NCI-H2081 treated with DMSO at 0.1 percent for 48 hours (cell line): ENCODE data around the gene SRGAP1.
A peak's percentile ranks its signal among the peaks of the same experiment; 100 is the strongest.
"Not testable (repeated sequence)": the region's sequence is repeated elsewhere in the genome, so short reads cannot be mapped to it uniquely, and the experiment has no call there.

Source experiments
- DNase-seq: peaks from one replicate; lab custom pipeline; 2025; lab: John Stamatoyannopoulos, UW

The SRGAP1 gene

DNA sequence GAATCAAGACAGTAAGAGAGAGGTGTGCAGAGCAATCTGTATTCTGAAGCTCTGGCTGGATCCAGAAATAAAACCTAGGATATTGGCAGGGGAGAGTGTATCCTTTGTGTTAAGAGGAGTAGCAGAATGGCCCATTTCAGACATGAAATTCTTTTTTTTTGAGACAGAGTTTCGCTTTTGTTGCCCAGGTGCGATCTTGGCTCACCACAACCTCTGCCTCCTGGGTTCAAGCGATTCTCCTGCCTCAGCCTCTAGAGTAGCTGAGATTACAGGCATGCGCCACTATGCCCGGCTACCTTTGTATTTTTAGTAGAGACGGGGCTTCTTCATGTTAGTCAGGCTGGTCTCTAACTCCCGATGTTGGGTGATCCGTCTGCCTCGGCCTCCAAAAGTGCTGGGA is 6.1 kb upstream of the SRGAP1 start:
- DNase-seq: no peak

GRCh38 chr12:63841011-63841410 is 3.5 kb upstream of the SRGAP1 start:
- no peak for DNase-seq

GRCh38 chr12:63841571-63841970 is 2.9 kb upstream of the SRGAP1 start:
- DNase-seq: no peak

GRCh38 chr12:63842750-63843149 is 1.8 kb upstream of the SRGAP1 start:
- not testable (repeated sequence) for DNase-seq

GRCh38 chr12:63843254-63843720 is 1.2 kb upstream of the SRGAP1 start:
- no peak for DNase-seq

- DNase-seq: peak; percentile 89
Measured at GRCh38 chr12:63843721-63844390, 644 bp upstream of the SRGAP1 start.

DNA sequence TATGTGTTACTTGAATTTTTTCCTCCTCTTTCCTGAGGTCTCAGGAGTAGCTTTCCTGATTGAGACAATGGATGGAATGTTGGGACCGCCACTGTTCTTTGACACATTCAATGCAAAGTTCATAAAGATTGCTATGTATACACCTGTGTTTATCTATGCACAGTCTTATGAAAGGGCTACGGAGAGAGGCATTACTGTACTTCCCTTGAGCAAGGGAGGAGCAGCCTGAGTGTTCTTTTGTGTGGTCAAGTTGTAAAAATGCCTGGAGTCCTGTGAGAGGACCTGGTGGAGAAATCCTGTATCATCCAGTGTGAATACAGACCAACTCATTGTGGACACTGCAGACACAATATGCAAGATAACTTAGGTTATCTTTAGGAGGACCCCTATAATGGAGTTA is 1.2 kb downstream of the SRGAP1 start:
- no peak for DNase-seq

DNA sequence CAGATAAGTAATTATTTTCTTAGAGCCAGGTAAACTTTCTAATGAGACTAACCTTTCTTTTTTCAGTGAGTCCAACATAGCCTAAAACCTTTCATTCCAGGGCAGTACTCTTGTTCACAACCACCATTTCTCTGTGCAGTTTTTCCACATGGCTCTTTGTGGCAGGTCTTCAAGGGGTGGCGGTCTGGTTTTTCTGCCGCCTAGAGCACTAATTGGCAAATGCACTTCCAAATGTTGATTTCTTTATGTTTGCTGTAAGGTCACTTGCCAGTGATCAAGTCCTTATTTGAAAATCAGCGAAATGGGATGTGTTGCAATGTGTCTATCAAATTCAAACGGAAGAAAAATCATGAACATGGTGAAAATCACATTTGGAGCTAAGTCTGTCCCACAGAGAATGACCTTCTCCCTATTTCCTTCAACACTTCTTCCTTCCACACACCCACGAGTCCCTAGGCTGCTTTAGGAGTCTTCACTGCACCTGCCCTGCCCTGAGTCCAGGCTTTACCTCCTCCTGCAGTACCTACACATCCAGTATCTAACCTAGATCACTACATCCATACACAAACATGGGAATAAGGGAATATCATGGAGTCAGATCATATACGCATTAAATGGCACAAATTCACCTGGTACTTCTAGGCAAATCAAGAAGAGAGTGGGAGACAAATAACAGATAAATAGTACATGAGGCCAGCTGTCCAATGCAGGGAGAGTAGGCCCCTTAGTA is 1.9 kb downstream of the SRGAP1 start:
- DNase-seq: no peak

DNA sequence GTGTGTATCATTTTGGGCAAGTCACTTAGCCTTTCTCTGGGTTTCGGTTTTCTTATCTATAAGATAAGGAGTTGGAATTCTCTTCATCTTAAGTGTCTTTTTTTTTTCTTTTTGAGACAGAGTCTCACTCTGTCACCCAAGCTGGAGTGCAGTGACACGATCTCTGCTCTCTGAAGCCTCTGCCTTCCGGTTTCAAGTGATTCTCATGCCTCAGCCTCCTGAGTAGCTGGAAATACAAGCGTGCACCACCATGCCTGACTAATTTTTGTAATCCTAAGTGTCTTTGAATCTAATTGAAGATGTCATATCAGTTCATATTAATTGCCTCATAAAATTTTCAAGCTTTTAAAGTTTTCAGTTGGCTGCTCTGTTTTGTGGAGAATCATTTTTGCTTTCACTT is 4.0 kb downstream of the SRGAP1 start:
- DNase-seq: no peak

DNA sequence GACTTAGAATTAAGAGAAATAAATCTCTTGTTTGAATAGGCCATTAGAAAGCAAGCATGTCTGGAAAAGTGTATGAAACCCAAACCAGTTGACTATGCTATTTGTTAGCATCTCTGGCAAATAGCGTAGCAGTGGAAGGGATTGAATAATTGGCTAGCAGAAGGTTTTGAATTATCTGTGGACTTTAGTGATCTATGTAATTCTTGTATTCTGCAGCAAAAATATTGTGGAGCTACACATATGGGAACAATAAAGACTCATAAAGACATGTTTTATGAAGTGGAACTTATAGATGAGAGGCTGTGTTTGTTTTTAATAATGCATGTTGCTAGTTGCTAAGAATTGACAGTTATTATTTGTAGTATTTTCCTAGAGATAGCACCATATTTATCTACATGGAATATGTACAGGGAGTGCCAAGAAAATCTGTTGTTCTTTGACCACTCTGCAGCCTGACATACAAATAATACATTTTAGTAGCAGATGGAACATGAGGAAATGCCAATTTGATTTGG is 4.7 kb downstream of the SRGAP1 start:
- no peak for DNase-seq

DNA sequence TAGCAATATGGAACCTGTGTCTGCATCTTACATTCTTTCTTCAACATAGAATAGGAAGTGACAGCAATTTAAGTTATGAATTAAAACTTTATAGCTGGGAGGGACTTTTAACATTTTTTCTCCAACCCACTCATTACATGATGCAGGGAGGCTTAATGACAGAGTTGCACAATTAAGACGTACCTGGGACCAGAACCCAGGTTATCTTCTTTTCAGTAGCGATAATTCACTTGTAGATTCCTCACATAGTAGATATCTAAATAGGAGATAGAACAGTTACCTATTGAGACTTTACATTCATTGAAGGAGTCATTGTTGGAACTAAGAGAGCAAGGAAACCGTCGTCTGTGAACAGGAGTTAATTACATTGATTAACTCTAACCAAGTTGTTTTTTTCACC is 5.1 kb downstream of the SRGAP1 start:
- no peak for DNase-seq

- no peak for DNase-seq
Measured at GRCh38 chr12:63853978-63854377, 9.5 kb downstream of the SRGAP1 start.

- DNase-seq: no peak
Measured at GRCh38 chr12:63855299-63855698, 10.8 kb downstream of the SRGAP1 start.

DNA sequence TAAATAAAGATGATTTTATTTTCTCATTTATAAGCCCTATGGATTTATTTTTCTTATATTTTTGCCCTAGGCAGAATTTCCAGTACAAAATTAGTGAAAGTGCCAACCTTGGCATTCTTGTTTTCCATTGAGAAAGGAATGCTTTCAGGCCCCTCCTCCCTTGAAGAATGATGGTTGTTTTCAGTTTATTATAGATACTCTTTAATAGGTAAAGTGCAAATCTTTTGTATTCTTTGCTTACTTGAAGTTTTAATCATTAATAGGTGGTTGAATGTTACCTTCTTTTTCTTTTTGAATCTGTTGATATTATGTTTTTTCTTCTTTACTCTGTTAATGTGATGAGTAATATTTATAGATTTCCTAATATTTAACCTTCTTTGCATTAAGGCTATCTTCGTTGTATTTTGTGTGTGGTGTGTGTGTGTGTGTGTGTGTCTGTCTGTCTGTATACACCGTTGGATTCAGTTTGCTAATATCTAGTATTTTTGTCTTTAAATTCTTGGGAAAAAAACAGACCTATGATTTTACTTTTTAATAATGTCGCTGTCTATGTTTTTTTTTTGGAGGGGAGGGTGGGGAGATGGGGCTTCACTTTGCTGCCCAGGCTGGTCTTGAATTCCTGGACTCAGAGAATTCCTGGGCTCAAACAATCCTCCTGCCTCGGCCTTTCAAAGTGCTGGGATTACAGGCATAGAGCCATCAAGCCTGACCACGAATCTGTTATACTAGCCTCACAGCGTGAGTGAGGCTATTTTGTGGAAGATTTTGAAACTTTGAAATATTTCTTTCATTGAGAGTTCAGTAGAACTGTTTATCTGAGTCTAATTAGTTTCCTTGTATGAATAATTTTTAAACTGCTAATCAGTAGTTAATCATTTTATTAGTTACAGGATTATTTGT is 13.5 kb downstream of the SRGAP1 start:
- no peak for DNase-seq

- DNase-seq: not testable (repeated sequence)
Measured at GRCh38 chr12:63859880-63860279, 15.4 kb downstream of the SRGAP1 start.

DNA sequence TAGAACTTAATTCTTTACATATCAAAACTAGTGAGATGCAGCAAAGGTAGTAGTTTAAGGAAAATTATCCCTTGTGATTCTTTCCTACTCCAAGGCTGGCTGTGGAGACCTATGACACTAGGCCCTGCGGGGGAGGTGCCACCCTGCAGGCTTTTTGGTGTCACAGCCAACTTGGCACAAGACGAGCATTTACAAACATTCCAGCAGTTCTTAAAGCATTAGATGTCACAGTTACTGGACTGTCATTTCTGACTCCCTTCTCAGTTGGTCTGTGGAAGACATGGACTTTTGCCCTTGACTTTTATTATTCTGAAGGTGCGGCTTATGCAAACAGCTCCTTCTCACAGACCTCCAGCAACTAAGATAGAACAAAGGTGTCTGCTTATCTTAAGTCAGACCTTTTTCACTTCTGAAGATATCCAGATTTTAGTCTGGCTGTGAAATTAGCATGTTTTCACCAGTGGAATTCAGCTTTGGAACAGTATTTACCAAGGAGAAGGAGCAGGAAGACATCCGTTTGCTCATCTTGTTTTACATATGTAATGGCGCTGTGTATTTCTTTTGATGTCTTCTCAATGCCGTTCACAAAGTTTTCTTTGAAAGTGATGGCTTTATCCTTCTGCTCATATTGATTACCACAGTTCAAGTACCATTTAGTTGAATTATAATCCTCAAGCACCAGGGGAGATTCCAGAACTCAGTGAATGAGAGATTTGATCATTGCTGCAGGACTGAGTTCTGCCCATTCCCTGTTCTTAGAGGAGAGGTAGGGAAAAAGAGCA is 17.9 kb downstream of the SRGAP1 start:
- DNase-seq: no peak

DNA sequence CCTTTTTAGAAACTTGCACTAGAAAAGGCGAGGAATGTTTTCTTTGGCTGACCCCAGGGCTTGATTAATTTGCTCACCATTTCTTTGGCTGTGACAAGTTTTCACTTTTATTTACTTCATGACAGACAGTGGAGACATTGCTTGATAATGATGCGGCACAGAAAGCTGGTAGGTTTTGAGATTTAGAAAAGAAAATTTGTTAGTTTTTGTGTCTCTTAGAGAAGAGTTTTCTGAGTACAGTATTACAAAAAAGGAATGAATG is 18.4 kb downstream of the SRGAP1 start:
- no peak for DNase-seq

- no peak for DNase-seq
Measured at GRCh38 chr12:63863658-63864453, 19.4 kb downstream of the SRGAP1 start.

DNA sequence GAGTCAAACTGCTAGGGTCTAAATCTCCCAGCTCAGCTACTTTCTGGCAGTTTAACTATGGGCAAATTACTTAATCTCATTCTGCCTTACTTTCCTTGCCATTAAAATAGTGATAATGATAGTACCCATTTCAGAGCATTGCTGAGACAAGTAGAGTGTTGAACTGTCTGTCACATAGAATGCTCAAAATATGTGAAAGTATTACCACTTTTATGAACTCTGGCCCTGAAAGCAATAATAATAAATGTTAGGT is 19.9 kb downstream of the SRGAP1 start:
- no peak for DNase-seq

DNA sequence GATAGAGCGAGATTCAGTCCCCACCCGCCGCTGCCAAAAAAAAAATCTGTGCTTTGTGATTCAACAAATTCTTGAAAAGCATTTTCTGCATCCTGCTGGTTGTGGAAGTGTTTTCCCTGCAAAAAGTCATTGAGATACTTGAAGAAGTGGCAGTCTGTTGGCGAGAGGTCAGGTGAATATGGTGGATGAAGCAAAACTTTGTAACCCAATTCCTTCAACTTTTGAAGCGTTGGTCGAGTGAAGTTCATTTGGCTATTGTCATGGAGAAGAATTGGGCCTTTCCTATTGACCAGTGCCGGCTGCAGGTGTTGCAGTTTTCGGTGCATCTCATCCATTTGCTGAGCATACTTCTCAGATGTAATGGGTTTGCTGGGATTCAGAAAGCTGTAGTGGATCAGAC is 20.9 kb downstream of the SRGAP1 start:
- DNase-seq: no peak

DNA sequence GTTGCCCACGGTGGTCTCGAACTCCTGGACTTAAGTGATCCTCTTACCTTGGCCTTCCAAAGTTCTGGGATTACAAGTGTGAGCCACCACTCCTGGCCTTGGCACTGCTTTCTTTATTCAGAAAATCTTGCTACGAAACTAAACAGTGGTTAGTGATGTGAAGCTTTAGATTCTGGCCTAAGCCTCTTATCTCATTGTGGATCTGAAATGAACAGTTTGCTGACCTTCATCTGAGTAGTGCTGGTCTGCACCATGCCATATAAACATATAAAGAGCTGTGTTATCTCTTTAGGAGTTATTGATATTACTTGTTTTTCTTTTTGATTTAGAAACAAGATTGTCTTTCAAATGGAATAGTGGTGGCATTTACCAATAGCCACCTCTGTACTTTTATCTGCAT is 22.6 kb downstream of the SRGAP1 start:
- no peak for DNase-seq
